WTC11 (cell line): Measurements from ENCODE around the gene TBX4. TPM values are rescaled to one million over a fixed set of nuclear protein-coding genes. Genes with fewer than 3 reads are reported as not detected.

ENCODE experiments used
- ATAC-seq: fragments of 200-7000 bp; cut with Tn5 transposase; 2 replicates; pipeline ENCODE4 v1.10.0; 2021; ENCODE audit warnings: mild to moderate bottlenecking, moderate library complexity
- CTCF ChIA-PET: fragments of 300-600 bp; sonication (Branson Sonifier 250); formaldehyde crosslinking; loops from one replicate; lab custom pipeline; 2021; ENCODE audit warnings: antibody characterized with exemption; lab: Charles Lee
- POLR2A ChIA-PET: fragments of 350-600 bp; sonication (Branson Sonifier 250); formaldehyde crosslinking; loops from one replicate; lab custom pipeline; 2021; ENCODE audit warnings: antibody characterized with exemption; lab: Charles Lee
- DNase-seq: peaks from one replicate; pipeline ENCODE4 v3.0.0; 2021; ENCODE audit warnings: low spot score
- H3K27ac Mint-ChIP-seq: 2 replicates; pipeline ENCODE4 v1.8.0; 2021; ENCODE audit warnings: mixed read lengths
- H3K27me3 Mint-ChIP-seq: 2 replicates; pipeline ENCODE4 v1.8.0; 2021; ENCODE audit warnings: low read depth, mild to moderate bottlenecking, moderate library complexity, mixed read lengths
- H3K36me3 Mint-ChIP-seq: 2 replicates; pipeline ENCODE4 v1.8.0; 2021; ENCODE audit warnings: mixed read lengths
- H3K4me1 Mint-ChIP-seq: 2 replicates; pipeline ENCODE4 v1.8.0; 2022; ENCODE audit warnings: mixed read lengths
- H3K4me3 Mint-ChIP-seq: 2 replicates; pipeline ENCODE4 v1.8.0; 2021; ENCODE audit warnings: mild to moderate bottlenecking, moderate library complexity, mixed read lengths
- H3K9me3 Mint-ChIP-seq: 2 replicates; pipeline ENCODE4 v1.8.0; 2021; ENCODE audit warnings: mixed read lengths
- AR ChIP-seq: fragments of 250-450 bp; sonication (Bioruptor Pico); IDR thresholded peaks from 2 replicates; pipeline ENCODE4 v1.9.0; 2021; ENCODE audit warnings: mild to moderate bottlenecking
- ARID4B ChIP-seq: sonication (generic); formaldehyde crosslinking; IDR thresholded peaks from 2 replicates; pipeline ENCODE4 v1.8.0; 2023; ENCODE audit warnings: missing genetic modification reagents, mild to moderate bottlenecking, borderline replicate concordance
- E2F5 ChIP-seq: sonication (generic); formaldehyde crosslinking; IDR thresholded peaks from 2 replicates; pipeline ENCODE4 v1.8.1; 2022; ENCODE audit warnings: mild to moderate bottlenecking, moderate library complexity, missing genetic modification reagents
- GRHL2 ChIP-seq: fragments of 250-450 bp; sonication (Bioruptor Pico); IDR thresholded peaks from 2 replicates; pipeline ENCODE4 v1.8.0; 2022; ENCODE audit warnings: mild to moderate bottlenecking, moderate library complexity; ENCODE audit not compliant: insufficient replicate concordance, severe bottlenecking
- GTF2I ChIP-seq: fragments of 250-450 bp; sonication (Bioruptor Pico); conservative IDR thresholded peaks from 2 replicates; pipeline ENCODE4 v1.4.0; 2021; ENCODE audit warnings: mild to moderate bottlenecking
- IRF2 ChIP-seq: sonication (generic); formaldehyde crosslinking; IDR thresholded peaks from 2 replicates; pipeline ENCODE4 v1.8.0; 2022; ENCODE audit warnings: low read depth, missing genetic modification reagents, borderline replicate concordance
- NR2C2 ChIP-seq: sonication (generic); formaldehyde crosslinking; IDR thresholded peaks from 2 replicates; pipeline ENCODE4 v1.8.0; 2022; ENCODE audit warnings: mild to moderate bottlenecking, missing genetic modification reagents
- PRDM15 ChIP-seq: sonication (generic); formaldehyde crosslinking; IDR thresholded peaks from 2 replicates; pipeline ENCODE4 v1.8.0; 2022; ENCODE audit warnings: missing genetic modification reagents
- SP1 ChIP-seq: sonication (generic); formaldehyde crosslinking; conservative IDR thresholded peaks from 2 replicates; pipeline ENCODE4 v1.8.1; 2022; ENCODE audit warnings: missing genetic modification reagents
- ZNF416 ChIP-seq: fragments of 250-450 bp; sonication (Bioruptor Pico); IDR thresholded peaks from 2 replicates; pipeline ENCODE4 v1.9.0; 2021; ENCODE audit warnings: mild to moderate bottlenecking, inconsistent platforms
- total RNA-seq: library from RNA; stranded (reverse); gene quantifications from 3 replicates; pipeline ENCODE4 v1.2.3, GENCODE V29; 2021
- TF ChIP-seq, protein P1 (sequence below): sonication (generic); formaldehyde crosslinking; IDR thresholded peaks from 2 replicates; pipeline ENCODE4 v1.8.1; 2022; ENCODE audit warnings: low read depth, mild to moderate bottlenecking, moderate library complexity, missing genetic modification reagents, borderline replicate concordance

TBX4 gene
- total RNA-seq, 1 experiment from 2014 or later = not detected

- Mint-ChIP-seq H3K36me3 (no peaks in the 10 kb centered on the region), H3K9me3 (no peaks in the 10 kb centered on the region), H3K4me1 (peaks cover 35% of the 10 kb centered on the region), H3K27ac (no peak overlapping the region), H3K4me3 (peak overlapping the region; percentile 68), H3K27me3 (peaks cover 100% of the 10 kb centered on the region)
- ChIA-PET CTCF (interaction anchor here (0.9 to 4.0 kb wide), 15 partner anchors 8 to 90 kb away, joined by 3 to 33 read pairs (median 5); partner anchors contain the start of gene TBX4), POLR2A (no interaction called here)
- peak; percentile 21 for ATAC-seq
- DNase-seq = peak; percentile 48
- TF ChIP-seq PRDM15 (CRISPR knock-in tag) (0 out of 2 replicates have a peak, but pooled peaks have one; percentile 20), AR (CRISPR knock-in tag) (no peak)
Observed at GRCh38 chr17:61463316-61464129, 11.3 kb downstream of the TBX4 start.

DNA sequence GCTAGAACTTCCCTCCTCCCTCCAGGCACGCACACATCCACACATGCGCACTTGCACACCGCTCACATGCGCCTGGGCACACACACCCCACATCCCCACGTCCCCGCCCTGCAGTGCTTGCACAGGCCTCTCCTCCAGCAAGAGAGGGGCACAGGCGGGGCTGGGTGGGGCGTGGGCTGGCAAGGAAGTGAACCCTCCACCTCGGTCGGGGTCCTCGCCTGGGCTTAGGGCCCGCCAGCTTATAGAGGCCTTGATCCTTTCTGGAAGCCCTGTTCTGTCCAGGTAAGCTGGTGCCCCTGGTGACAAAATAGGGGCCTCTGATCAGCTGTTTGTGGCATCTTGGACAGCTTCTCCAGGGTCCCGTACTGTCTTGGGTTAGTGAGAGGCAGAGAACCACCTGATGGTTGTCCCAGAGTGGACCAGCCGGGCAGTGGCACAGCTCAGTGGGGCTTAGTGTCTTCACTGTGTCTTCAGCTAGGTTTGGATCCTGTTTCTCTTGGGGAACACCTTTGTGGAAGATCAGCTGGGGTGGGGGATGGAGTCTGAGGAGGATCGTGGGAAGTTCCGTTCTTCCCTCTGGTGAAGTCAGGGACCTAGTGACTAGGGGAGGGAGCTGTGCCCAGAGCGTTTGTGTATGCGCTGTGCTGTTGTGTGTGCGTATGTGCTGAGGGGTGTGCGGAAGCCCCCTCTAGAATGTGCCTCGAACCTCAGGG is 12.1 kb downstream of the TBX4 start:
- Mint-ChIP-seq H3K27ac (no peak overlapping the region), H3K27me3 (peaks cover 100% of the 10 kb centered on the region), H3K9me3 (no peaks in the 10 kb centered on the region), H3K4me1 (peaks cover 32% of the 10 kb centered on the region)
- no peak for ATAC-seq
- POLR2A ChIA-PET = no interaction called here
- DNase-seq = no peak
- TF ChIP-seq NR2C2 (no peak), E2F5 (no peak), ZNF416 (CRISPR knock-in tag) (no peak), PRDM15 (CRISPR knock-in tag) (peak; percentile 56; the same call in 1 of the 2 replicates), GTF2I (no peak)
- TF ChIP-seq, all 79 proteins: peak for 1
- CTCF ChIA-PET = interaction anchor here (0.6 to 4.0 kb wide), 17 partner anchors 9 to 211 kb away, joined by 3 to 33 read pairs (median 4); partner anchors contain the start of gene TBX4
- no peaks in the 10 kb centered on the region for H3K36me3 Mint-ChIP-seq
- no peak overlapping the region for H3K4me3 Mint-ChIP-seq

DNA sequence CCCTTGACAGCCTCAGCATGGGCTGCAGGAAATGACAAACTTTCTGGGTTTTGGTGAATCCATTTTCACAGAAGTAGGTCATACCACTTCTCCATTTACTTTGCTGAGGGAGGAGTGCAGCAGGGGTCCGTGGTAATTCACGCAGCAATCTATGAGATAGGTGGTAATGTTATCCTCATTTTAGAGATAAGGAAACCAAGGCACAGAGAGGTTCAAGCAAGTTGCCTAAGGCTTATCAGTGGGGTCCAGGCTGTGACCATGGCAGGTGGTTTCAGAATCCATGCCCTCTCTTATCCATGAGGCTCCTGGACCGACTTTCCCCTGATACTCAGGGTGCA is 12.6 kb downstream of the TBX4 start:
- Mint-ChIP-seq H3K4me3 (no peak overlapping the region), H3K27ac (no peak overlapping the region), H3K27me3 (peaks cover 100% of the 10 kb centered on the region), H3K9me3 (no peaks in the 10 kb centered on the region), H3K36me3 (no peaks in the 10 kb centered on the region), H3K4me1 (peaks cover 32% of the 10 kb centered on the region)
- ATAC-seq (no peak), DNase-seq (no peak)
- POLR2A ChIA-PET = no interaction called here
- CTCF ChIA-PET = interaction anchor here (0.6 to 4.0 kb wide), 8 partner anchors 10 to 212 kb away, joined by 3 to 33 read pairs (median 6); partner anchors contain the start of gene TBX4
- TF ChIP-seq, protein P1, sequence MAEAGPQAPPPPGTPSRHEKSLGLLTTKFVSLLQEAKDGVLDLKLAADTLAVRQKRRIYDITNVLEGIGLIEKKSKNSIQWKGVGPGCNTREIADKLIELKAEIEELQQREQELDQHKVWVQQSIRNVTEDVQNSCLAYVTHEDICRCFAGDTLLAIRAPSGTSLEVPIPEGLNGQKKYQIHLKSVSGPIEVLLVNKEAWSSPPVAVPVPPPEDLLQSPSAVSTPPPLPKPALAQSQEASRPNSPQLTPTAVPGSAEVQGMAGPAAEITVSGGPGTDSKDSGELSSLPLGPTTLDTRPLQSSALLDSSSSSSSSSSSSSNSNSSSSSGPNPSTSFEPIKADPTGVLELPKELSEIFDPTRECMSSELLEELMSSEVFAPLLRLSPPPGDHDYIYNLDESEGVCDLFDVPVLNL (CRISPR knock-in tag) = no peak
- TF ChIP-seq ARID4B (no peak), IRF2 (CRISPR knock-in tag) (no peak), GRHL2 (CRISPR knock-in tag) (no peak), SP1 (CRISPR knock-in tag) (no peak)
